Activated CD8-positive, alpha-beta memory T cell treated with anti-CD3 and anti-CD28 coated beads for 48 hours (primary cell): Measurements from ENCODE around the gene BLTP1.

Source experiments
- DNase-seq, 3 experiments: peaks; one replicate each; pipeline ENCODE4 v3.0.0-alpha.2; 2020; ENCODE audit warnings: low read depth in 2 of 3, low spot score in 2 of 3

The BLTP1 gene

DNA sequence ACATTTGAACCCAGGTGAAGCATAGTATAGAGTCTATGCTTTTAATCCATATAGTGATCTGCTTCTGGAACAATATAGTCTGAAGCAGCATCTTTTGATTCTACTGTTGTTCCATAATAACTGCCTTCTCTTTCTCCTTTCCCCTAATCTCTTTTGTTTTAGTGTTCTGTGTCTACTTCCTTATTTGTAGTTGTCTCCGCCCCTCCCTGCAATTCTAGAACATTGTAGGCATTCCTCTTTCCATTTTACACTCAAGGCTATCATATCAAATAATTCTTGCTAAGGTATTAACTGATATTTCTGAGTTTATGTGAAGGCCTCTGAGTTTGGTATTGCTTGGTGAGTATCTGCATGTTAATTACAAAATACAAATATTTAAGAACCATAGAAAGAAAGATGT, 11.6 kb downstream of the BLTP1 start:
- no peak for DNase-seq

DNA sequence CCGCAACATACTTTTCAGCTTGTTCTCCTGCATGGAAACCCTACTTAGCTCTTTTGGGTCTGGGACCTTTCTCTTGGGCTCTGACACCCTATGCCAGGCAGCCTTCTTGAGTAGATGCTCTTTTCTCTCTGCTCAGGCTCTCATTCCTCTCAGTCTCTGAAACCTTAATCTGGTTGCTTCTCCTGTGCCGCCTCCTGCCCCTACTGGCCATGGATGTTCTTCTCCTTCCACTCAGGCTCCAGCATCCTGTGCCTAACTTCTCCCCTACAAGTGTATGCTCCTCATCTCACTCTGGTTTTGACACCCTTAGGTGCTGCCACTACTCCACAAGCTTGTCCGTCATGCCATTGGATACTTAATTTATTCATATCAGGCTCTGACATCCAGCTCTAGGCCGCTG, 15.2 kb downstream of the BLTP1 start:
- DNase-seq: no peak

DNA sequence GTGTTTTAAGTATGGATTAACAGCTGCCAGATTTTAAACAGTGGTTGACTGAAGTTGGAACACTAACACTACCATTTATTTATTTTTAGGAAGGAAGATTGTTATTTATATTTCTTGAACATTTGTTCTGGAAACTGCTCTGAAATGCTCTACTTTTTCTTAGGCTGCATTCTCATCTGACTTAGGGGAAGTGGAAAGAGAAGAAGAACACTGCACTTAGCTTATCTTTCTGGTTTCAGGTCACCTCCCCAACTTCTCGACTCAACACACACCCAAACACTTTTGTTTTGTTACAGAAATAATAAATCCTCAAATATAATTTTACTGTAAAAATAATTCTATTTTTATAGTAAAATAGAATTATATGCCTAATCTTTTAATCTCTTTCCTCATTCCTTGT, 18.6 kb downstream of the BLTP1 start:
- no peak for DNase-seq

DNA sequence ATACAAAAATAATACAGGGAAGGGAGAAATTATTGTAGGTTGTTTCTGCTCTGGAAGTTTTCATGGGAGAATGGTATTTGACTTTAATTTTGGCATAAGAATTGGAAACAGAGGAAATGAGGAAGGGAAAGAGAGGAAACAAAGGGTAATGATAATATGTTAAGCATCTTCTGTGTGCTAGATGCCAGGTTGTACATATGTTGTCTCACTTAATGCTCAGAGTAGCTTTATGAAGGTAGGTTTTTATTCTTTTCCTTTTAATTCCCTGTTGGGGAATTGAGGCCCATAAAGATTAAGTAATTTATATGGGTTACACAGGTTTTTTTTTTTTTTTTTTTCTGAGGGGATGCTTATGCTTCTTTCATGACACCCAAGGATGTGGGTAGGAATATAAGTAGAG, 19.2 kb downstream of the BLTP1 start:
- no peak for DNase-seq

DNA sequence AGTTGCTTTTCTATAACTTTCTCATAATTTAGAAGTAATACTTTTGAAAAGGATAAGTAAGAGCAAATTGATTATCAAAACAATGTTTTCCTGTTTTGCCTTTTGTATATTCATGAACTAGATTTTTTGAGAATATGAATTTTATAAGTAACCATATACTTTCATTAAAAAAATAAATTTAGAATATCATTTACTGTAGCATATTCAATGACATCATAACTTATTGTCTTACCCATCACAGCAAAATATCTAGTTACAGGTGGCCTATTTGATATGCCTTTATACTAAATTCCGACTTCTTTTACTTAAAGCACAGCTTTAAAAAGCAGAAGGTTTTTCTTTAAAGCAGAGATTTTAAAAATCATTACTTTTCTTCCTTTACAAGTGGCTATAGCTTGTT, 20.1 kb downstream of the BLTP1 start:
- no peak for DNase-seq

- DNase-seq: no peak
Measured at GRCh38 chr4:122178961-122179360, 26.8 kb downstream of the BLTP1 start.

GRCh38 chr4:122195718-122196117, 43.6 kb downstream of the BLTP1 start:
- no peak for DNase-seq
